ENCODE results near the gene PDE4D.

Gene PDE4D

GRCh38 chr5:59272809-59273427 lies 620.6 kb downstream of the PDE4D start:
- no peak for FAIRE-seq

- no peak for FAIRE-seq
Measured at GRCh38 chr5:59268756-59269415, 624.6 kb downstream of the PDE4D start.

- FAIRE-seq, result no peak
Measured at GRCh38 chr5:59267033-59267432, 626.5 kb downstream of the PDE4D start.

GRCh38 chr5:59266410-59266809 lies 627.1 kb downstream of the PDE4D start:
- no peak for FAIRE-seq

- no peak for FAIRE-seq
Measured at GRCh38 chr5:59264639-59265245, 628.8 kb downstream of the PDE4D start.

GRCh38 chr5:59264013-59264412 lies 629.5 kb downstream of the PDE4D start:
- FAIRE-seq, result no peak

- no peak for FAIRE-seq
Measured at GRCh38 chr5:59261969-59262368, 631.6 kb downstream of the PDE4D start.

- no peak for FAIRE-seq
Measured at GRCh38 chr5:59260973-59261372, 632.6 kb downstream of the PDE4D start.

GRCh38 chr5:59260200-59260599 lies 633.3 kb downstream of the PDE4D start:
- no peak for FAIRE-seq

- FAIRE-seq, result no peak
Measured at GRCh38 chr5:59259237-59259636, 634.3 kb downstream of the PDE4D start.

- FAIRE-seq, result no peak
Measured at GRCh38 chr5:59257488-59258400, 635.8 kb downstream of the PDE4D start.

GRCh38 chr5:59256331-59256730 lies 637.2 kb downstream of the PDE4D start:
- no peak for FAIRE-seq

GRCh38 chr5:59254055-59254687 lies 639.4 kb downstream of the PDE4D start:
- FAIRE-seq, result no peak

GRCh38 chr5:59253625-59254024 lies 639.9 kb downstream of the PDE4D start:
- FAIRE-seq, result no peak

- FAIRE-seq, result no peak
Measured at GRCh38 chr5:59251627-59252026, 641.9 kb downstream of the PDE4D start.

GRCh38 chr5:59249726-59250125 lies 643.8 kb downstream of the PDE4D start:
- no peak for FAIRE-seq

- FAIRE-seq, result no peak
Measured at GRCh38 chr5:59249160-59249559, 644.4 kb downstream of the PDE4D start.

- FAIRE-seq, result no peak
Measured at GRCh38 chr5:59246882-59247281, 646.6 kb downstream of the PDE4D start.

- FAIRE-seq, result no peak
Measured at GRCh38 chr5:59246145-59246869, 647.2 kb downstream of the PDE4D start.

GRCh38 chr5:59245198-59245597 lies 648.3 kb downstream of the PDE4D start:
- no peak for FAIRE-seq

GRCh38 chr5:59241552-59241951 lies 652.0 kb downstream of the PDE4D start:
- FAIRE-seq, result no peak

- no peak for FAIRE-seq
Measured at GRCh38 chr5:59241119-59241518, 652.4 kb downstream of the PDE4D start.
